ENCODE results near the gene CIDEC. TPM values are rescaled to one million over a fixed set of nuclear protein-coding genes. Genes with fewer than 3 reads are reported as not detected.
"Not testable (repeated sequence)": the region's sequence is repeated elsewhere in the genome, so short reads cannot be mapped to it uniquely, and the experiment has no call there.

CIDEC gene
- total and polyA plus RNA-seq, 8 donors = 0.63 to 21.4 (median 2.0) TPM; not detected in 2

GRCh38 chr3:9848860-9849259, 31.2 kb downstream of the CIDEC start:
- TF ChIP-seq, protein P1, sequence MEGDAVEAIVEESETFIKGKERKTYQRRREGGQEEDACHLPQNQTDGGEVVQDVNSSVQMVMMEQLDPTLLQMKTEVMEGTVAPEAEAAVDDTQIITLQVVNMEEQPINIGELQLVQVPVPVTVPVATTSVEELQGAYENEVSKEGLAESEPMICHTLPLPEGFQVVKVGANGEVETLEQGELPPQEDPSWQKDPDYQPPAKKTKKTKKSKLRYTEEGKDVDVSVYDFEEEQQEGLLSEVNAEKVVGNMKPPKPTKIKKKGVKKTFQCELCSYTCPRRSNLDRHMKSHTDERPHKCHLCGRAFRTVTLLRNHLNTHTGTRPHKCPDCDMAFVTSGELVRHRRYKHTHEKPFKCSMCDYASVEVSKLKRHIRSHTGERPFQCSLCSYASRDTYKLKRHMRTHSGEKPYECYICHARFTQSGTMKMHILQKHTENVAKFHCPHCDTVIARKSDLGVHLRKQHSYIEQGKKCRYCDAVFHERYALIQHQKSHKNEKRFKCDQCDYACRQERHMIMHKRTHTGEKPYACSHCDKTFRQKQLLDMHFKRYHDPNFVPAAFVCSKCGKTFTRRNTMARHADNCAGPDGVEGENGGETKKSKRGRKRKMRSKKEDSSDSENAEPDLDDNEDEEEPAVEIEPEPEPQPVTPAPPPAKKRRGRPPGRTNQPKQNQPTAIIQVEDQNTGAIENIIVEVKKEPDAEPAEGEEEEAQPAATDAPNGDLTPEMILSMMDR (IDR thresholded peaks at IDR 0.05) = peak in 5 of 7 experiments; percentile 24 to 51 (median 35)
- H3K9me3 ChIP-seq, H3K27ac ChIP-seq, H3K36me3 ChIP-seq, H3K27me3 ChIP-seq, H3K4me3 ChIP-seq: not testable (repeated sequence)
- peak in 1 of 2 donors; percentile 56 for DNase-seq
- 28 to 33% (median 31%) methylated on average over 4 of the region's 4 CpGs for WGBS, 5 donors
- intact Hi-C loops (cut with DNase I; ENCODE audit: low total_unique reads) = loop anchor here (10.0 kb wide), 1 partner anchor 66 kb away; the partner anchor contains the start of gene IL17RC
- H3K4me1 ChIP-seq = peaks cover 4 to 21% (median 6%) of the 10 kb centered on the region in 4 donors

DNA sequence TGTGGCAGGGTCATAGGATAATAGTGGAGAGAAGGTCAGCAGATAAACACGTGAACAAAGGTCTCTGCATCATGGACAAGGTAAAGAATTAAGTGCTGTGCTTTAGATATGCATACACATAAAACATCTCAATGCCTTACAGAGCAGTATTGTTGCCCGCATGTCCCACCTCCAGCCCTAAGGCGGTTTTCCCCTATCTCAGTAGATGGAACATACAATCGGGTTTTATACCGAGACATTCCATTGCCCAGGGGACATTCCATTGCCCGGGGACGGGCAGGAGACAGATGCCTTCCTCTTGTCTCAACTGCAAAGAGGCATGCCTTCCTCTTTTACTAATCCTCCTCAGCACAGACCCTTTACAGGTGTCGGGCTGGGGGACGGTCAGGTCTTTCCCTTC, 32.2 kb downstream of the CIDEC start:
- H3K9me3 ChIP-seq, H3K4me3 ChIP-seq, H3K36me3 ChIP-seq, H3K27me3 ChIP-seq, DNase-seq, H3K27ac ChIP-seq: not testable (repeated sequence)
- 51 to 66% (median 55%) methylated on average over 8 to 9 of the region's 9 CpGs for WGBS, 5 donors
- intact Hi-C loops (cut with DNase I; ENCODE audit: low total_unique reads) = loop anchor here (10.0 kb wide), 1 partner anchor 67 kb away; the partner anchor contains the start of gene IL17RC
- H3K4me1 ChIP-seq = peaks cover 7 to 24% (median 13%) of the 10 kb centered on the region in 4 donors

- H3K9me3 ChIP-seq = no peaks in the 10 kb centered on the region
- peaks cover 0 to 1% (median under 1%) of the 10 kb centered on the region in 4 donors for H3K36me3 ChIP-seq
- H3K4me3 ChIP-seq = no peak overlapping the region
- H3K4me1 ChIP-seq = peaks cover 11 to 24% (median 21%) of the 10 kb centered on the region in 4 donors
- intact Hi-C loops (cut with DNase I; ENCODE audit: low total_unique reads) = loop anchor here (10.0 kb wide), 1 partner anchor 68 kb away; the partner anchor contains the start of gene IL17RC
- WGBS, 5 donors = 93 to 100% (median 95%) methylated on average over 3 to 6 of the region's 6 CpGs
- TF ChIP-seq, protein P1 (IDR thresholded peaks at IDR 0.05) = no peak
- TF ChIP-seq EP300 (IDR thresholded peaks at IDR 0.05) = no peak
- no peak for TF ChIP-seq POLR2AphosphoS5 (IDR thresholded peaks at IDR 0.05)
- TF ChIP-seq POLR2A (IDR thresholded peaks at IDR 0.05) = no peak
- no peak for DNase-seq
- H3K27ac ChIP-seq = no peak overlapping the region
- no peaks in the 10 kb centered on the region for H3K27me3 ChIP-seq
Observed at GRCh38 chr3:9846931-9847488, 33.0 kb downstream of the CIDEC start.

GRCh38 chr3:9846231-9846630, 33.8 kb downstream of the CIDEC start:
- intact Hi-C loops (cut with DNase I; ENCODE audit: low total_unique reads) = loop anchor here (10.0 kb wide), 1 partner anchor 69 kb away; the partner anchor contains the start of gene IL17RC
- Histone ChIP-seq H3K36me3 (peaks cover under 1 to 9% (median 8%) of the 10 kb centered on the region in 4 donors), H3K27ac (no peak overlapping the region), H3K27me3 (no peaks in the 10 kb centered on the region), H3K4me3 (no peak overlapping the region), H3K9me3 (no peaks in the 10 kb centered on the region), H3K4me1 (peaks cover 11 to 25% (median 22%) of the 10 kb centered on the region in 4 donors)
- TF ChIP-seq, protein P1 (IDR thresholded peaks at IDR 0.05) = no peak
- TF ChIP-seq POLR2A (IDR thresholded peaks at IDR 0.05) = no peak
- no peak for TF ChIP-seq POLR2AphosphoS5 (IDR thresholded peaks at IDR 0.05)
- no peak for TF ChIP-seq EP300 (IDR thresholded peaks at IDR 0.05)
- WGBS, 5 donors = 70 to 86% (median 78%) methylated on average over 5 to 6 of the region's 6 CpGs
- no peak for DNase-seq
